CD4-positive, alpha-beta T cell treated with Interleukin-4 for 1 hour (primary cell): ENCODE measurements around the gene PTPRD.
"Not testable (repeated sequence)": the region's sequence is repeated elsewhere in the genome, so short reads cannot be mapped to it uniquely, and the experiment has no call there.

Experiments
- DNase-seq, 2 donors: peaks; one replicate each; pipeline ENCODE4 v3.0.0-alpha.2; 2020 to 2022

The PTPRD gene

GRCh38 chr9:8697565-8697964 lies 1915.2 kb downstream of the PTPRD start:
- DNase-seq: not testable (repeated sequence)

DNA sequence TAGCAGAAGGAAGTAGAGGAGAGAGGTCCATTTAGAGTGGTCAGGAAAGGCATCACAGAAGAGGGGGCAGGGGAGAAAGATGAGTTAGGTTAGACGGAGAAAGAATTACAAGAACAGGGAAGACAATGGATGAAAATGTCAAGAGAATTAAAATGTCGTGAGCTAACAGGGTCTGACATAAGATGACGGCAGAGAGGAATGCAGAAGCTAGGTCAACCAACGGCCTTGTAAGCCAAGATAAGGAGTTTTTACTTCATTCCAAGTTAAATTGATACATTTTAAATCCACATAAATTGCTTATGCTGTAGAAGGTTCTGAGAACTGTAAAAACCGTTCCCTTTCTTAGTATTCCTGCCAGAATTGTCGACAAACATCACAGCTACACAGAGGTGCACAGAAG lies 1916.3 kb downstream of the PTPRD start:
- DNase-seq: no peak

- DNase-seq: no peak
Observed at GRCh38 chr9:8694983-8695588, 1917.7 kb downstream of the PTPRD start.

DNA sequence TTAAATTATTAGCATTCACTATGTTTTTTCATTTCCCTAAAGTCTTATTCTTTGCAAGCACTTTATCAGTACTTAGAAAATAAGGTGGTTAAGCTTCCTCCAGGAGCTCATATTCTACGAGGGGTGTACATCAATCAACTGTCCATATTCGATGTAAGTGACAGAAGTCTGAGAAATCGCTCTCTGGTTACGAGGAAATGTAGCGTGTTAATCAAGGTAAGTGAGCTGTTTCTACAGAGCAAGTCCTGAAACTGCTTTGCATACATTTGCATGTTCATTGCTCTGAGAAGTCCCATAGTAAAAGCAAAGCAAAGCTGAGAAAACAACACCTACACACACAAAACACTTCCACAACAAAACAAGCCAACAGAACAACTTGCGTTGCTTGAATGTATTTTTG lies 1919.3 kb downstream of the PTPRD start:
- no peak for DNase-seq

DNA sequence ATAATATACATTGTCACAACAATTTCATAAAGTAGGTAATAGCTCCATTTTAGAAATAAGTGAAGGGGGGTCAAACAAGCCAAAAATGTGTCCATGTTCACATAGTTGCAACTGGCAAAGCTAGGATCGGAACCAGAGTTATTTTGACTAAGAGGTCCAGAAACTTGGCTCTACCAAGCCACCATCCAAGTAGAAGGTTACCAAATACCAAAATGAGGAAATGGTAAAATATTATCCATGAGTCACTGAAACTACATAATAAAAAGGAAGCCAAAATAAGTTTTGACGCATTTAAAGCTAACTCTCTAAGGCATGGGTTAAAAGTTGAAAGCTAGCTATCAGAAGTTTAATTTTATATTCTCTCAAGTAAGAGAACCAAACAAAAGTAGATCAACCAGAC lies 1926.3 kb downstream of the PTPRD start:
- DNase-seq: no peak

GRCh38 chr9:8685825-8686224 lies 1927.0 kb downstream of the PTPRD start:
- no peak for DNase-seq

- no peak for DNase-seq
Observed at GRCh38 chr9:8684978-8685708, 1927.7 kb downstream of the PTPRD start.

DNA sequence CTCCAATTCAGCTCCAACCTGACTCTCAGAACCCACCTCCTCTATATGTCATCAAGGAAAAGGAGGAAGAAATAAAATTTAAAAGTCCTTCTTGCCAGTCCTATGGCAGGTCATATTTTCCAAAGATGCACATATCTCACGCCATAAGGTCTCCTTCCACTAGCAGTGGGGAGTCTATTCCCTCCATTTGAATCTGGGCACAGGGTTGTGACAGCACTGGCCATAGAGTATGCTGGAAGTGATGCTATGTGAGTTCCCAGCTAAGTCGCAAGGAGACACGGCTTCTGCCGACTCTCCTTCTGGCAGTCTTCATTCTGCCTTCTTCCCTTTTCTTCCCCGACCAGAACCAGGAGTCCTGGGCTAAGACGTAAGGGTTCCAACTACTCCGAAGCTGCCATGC lies 1929.3 kb downstream of the PTPRD start:
- no peak for DNase-seq

- no peak for DNase-seq
Observed at GRCh38 chr9:8680658-8681057, 1932.1 kb downstream of the PTPRD start.

DNA sequence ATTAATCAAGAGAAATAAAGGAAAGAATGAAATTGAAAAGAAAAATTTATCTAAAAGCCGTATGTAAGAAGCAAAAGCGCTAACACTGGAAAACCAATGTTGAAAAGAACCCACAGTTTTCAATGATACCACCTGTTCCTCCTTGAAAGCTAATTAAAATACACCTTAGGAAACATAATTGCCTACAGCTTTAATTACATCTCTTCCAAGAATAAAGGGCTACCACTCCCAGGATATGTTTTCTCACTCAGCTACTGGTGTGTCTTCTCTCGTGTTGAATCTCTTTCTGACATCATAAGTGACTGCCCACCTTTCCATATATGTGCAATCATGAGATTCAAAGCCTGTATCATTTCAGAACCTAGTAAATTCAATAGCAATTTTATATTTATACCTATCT lies 1932.6 kb downstream of the PTPRD start:
- no peak for DNase-seq

DNA sequence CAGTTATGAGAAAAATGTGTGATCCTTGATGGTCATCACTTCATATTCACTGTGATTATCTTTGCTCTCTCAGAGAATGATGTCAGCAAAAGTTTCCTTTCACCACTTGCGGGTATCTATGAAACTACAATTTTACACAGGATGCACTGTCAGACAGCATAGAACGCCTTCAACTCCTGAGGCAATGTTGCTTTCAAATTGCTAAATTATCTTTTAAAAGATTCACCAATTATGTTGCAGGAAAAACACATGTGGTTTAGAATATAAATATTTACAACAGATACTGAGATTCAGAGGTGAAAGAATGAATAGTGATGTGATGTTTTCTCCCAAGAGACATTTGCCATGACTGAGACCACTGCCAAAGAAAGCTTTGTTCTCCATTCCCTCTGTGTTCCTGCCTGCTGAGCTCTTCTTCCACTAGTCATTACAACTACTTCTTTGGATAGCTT lies 1933.4 kb downstream of the PTPRD start:
- no peak for DNase-seq

- DNase-seq: no peak
Observed at GRCh38 chr9:8677741-8678140, 1935.1 kb downstream of the PTPRD start.

GRCh38 chr9:8674536-8674935 lies 1938.3 kb downstream of the PTPRD start:
- DNase-seq: no peak

- no peak for DNase-seq
Observed at GRCh38 chr9:8673830-8674229, 1939.0 kb downstream of the PTPRD start.

DNA sequence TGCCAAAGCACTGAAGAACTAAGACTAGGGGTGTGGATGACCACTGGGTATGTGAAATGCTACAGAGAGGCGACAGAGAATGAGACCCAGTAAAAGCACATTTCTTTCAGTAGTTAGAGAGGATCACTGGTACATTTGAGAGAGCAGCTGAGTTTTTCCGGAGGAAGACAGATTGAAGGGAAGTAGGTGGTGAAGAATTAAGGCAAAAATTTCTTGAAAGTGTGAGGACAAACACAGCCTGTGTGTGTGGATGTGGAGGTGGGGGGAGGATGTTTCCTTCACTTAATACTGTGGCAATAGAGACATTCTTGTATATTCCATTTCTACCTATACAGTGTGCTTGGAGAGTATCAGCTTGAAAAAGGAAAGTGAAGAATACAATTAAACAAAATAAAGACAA lies 1942.1 kb downstream of the PTPRD start:
- DNase-seq: no peak

GRCh38 chr9:8668751-8669150 lies 1944.1 kb downstream of the PTPRD start:
- DNase-seq: no peak

GRCh38 chr9:8668231-8668630 lies 1944.6 kb downstream of the PTPRD start:
- DNase-seq: no peak

- DNase-seq: no peak
Observed at GRCh38 chr9:8666060-8666459, 1946.7 kb downstream of the PTPRD start.

DNA sequence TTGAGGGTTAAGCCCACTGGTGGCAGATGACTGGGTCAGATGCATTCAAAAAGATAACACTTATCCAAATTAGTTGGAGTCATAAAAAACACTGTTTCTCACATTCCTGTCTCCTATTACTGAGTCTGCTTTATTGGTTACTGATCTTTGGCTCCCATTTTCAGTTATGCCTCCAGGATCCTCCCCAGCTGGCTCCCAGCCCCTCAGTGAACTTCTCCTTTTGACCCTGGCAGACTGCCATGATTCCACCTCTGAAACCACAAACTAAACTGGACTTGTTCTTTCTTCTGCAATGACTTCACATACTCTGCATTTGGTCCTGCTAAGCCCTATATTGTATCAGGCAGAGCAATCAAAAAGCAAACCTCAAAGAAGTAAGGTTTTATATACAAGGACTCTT lies 1952.4 kb downstream of the PTPRD start:
- DNase-seq: peak in 1 of 2 donors; percentile 47

DNA sequence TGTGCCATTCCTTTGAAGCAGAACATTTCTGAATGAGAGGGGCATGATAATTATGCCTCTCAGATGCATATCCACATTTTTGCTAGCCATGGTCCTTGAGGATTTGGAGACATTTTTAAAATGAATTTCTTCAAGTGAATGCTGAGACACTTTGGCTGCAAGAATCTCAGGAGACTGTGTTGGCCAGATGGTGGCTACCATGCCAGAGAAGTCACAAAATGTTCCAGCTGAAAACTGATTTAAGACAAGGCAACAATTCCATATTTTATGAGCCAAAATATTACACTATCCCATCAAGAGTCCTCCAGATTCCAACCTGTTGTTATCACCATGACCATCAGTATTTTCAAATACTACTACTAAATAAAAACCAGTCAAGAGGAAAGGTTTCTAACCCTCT lies 1953.7 kb downstream of the PTPRD start:
- no peak for DNase-seq

DNA sequence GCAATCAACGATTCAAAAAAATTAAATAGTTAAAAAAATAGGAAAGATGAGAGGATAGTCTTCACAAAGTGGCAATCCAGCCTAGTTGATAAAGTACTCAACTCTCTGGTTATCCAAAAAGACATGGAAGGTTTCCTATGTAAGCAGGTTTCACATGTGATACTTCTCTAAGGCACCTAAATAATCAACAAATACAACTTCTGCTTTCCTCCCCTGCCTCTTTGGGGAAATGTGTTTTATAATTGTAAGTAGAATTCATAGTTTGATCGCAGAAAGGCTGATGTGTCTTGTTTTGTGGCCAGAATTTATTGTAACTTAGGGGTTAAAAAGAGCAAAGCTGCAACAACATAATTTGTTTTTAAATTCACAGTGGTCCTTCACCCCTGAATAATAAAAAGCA lies 1957.7 kb downstream of the PTPRD start:
- no peak for DNase-seq

- no peak for DNase-seq
Observed at GRCh38 chr9:8653855-8654254, 1958.9 kb downstream of the PTPRD start.

- no peak for DNase-seq
Observed at GRCh38 chr9:8653111-8653510, 1959.7 kb downstream of the PTPRD start.

- DNase-seq: no peak
Observed at GRCh38 chr9:8652255-8652654, 1960.5 kb downstream of the PTPRD start.

- DNase-seq: no peak
Observed at GRCh38 chr9:8651846-8652215, 1961.0 kb downstream of the PTPRD start.
